ENCODE data around the gene MAPK1.

The MAPK1 gene

DNA sequence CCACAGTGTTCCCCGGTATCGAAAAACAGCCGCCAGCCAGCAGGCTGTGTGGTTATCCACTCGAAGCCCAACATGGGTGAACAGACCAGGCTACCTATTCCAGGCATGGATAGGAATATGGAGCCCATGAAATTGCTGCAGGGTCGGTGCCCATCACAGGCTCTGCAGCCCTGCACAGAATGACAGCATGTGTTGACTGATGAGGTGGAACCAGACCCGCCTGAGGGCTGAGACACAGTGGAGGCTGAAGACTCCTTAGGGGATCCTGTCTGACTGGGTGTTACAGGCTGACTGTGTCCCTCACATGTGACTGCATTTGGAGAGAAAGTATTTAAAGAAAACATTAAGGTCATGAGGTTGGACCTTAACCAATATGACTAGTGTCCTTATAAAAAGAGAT is 125.7 kb downstream of the MAPK1 start:
- Histone ChIP-seq H3K36me3 (replicated peaks; ENCODE audit: low read depth, low read length) (no peaks in the 10 kb centered on the region), H3K79me2 (ENCODE audit: low read length) (no peaks in the 10 kb centered on the region), H3K27ac (ENCODE audit: low read length) (no peak overlapping the region), H3K9me3 (ENCODE audit: insufficient read depth, low read length) (no peaks in the 10 kb centered on the region), H3K27me3 (ENCODE audit: low read depth, low read length) (no peaks in the 10 kb centered on the region), H3K4me3 (ENCODE audit: low read length) (no peak overlapping the region), H2AFZ (ENCODE audit: low read depth, low read length) (no peak overlapping the region), H3K9ac (ENCODE audit: low read length) (no peak overlapping the region), H3K4me1 (ENCODE audit: low read length) (no peaks in the 10 kb centered on the region), H3K4me2 (ENCODE audit: low read length) (no peak overlapping the region), H4K20me1 (ENCODE audit: insufficient read depth, low read length) (no peaks in the 10 kb centered on the region)
- no peak for TF ChIP-seq EZH2phosphoT487 (IDR thresholded peaks at IDR 0.05; ENCODE audit: low read depth)
- TF ChIP-seq, protein P1, sequence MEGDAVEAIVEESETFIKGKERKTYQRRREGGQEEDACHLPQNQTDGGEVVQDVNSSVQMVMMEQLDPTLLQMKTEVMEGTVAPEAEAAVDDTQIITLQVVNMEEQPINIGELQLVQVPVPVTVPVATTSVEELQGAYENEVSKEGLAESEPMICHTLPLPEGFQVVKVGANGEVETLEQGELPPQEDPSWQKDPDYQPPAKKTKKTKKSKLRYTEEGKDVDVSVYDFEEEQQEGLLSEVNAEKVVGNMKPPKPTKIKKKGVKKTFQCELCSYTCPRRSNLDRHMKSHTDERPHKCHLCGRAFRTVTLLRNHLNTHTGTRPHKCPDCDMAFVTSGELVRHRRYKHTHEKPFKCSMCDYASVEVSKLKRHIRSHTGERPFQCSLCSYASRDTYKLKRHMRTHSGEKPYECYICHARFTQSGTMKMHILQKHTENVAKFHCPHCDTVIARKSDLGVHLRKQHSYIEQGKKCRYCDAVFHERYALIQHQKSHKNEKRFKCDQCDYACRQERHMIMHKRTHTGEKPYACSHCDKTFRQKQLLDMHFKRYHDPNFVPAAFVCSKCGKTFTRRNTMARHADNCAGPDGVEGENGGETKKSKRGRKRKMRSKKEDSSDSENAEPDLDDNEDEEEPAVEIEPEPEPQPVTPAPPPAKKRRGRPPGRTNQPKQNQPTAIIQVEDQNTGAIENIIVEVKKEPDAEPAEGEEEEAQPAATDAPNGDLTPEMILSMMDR (IDR thresholded peaks at IDR 0.05; ENCODE audit: low read depth, low read length), result no peak

DNA sequence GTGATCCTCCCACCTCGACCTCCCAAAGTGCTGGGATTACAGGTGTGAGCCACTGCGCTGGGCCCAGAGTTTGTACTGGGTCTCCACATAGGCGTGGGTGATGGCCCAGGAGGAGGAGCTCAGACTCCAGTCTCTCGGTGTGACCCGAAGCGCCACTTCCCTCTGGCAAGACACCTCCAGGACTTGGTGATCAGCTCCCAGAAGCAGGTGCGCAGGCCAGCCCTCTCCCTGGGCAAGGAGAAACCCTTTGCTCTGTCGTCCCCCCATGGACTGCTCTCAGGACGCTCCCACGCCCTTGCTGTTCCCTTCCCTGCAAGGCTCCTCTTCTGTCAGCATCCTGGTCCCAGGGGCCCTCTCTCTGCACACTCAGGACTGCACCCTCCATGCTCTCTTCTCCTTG is 126.4 kb downstream of the MAPK1 start:
- H3K4me3 ChIP-seq (ENCODE audit: low read length), result no peak overlapping the region
- no peak overlapping the region for H3K9ac ChIP-seq (ENCODE audit: low read length)
- H3K27ac ChIP-seq (ENCODE audit: low read length), result no peak overlapping the region
- H3K79me2 ChIP-seq (ENCODE audit: low read length), result no peaks in the 10 kb centered on the region
- H4K20me1 ChIP-seq (ENCODE audit: insufficient read depth, low read length), result no peaks in the 10 kb centered on the region
- TF ChIP-seq EZH2phosphoT487 (IDR thresholded peaks at IDR 0.05; ENCODE audit: low read depth), result no peak
- TF ChIP-seq, protein P1 (IDR thresholded peaks at IDR 0.05; ENCODE audit: low read depth, low read length), result no peak
- H2AFZ ChIP-seq (ENCODE audit: low read depth, low read length), result no peak overlapping the region
- no peaks in the 10 kb centered on the region for H3K9me3 ChIP-seq (ENCODE audit: insufficient read depth, low read length)
- no peaks in the 10 kb centered on the region for H3K4me1 ChIP-seq (ENCODE audit: low read length)
- H3K4me2 ChIP-seq (ENCODE audit: low read length), result no peak overlapping the region
- no peaks in the 10 kb centered on the region for H3K27me3 ChIP-seq (ENCODE audit: low read depth, low read length)
- no peaks in the 10 kb centered on the region for H3K36me3 ChIP-seq (replicated peaks; ENCODE audit: low read depth, low read length)

- Histone ChIP-seq H3K4me3 (ENCODE audit: low read length) (no peak overlapping the region), H3K36me3 (replicated peaks; ENCODE audit: low read depth, low read length) (no peaks in the 10 kb centered on the region), H2AFZ (ENCODE audit: low read depth, low read length) (no peak overlapping the region), H4K20me1 (ENCODE audit: insufficient read depth, low read length) (no peaks in the 10 kb centered on the region), H3K9me3 (ENCODE audit: insufficient read depth, low read length) (no peaks in the 10 kb centered on the region), H3K9ac (ENCODE audit: low read length) (no peak overlapping the region), H3K4me1 (ENCODE audit: low read length) (no peaks in the 10 kb centered on the region), H3K4me2 (ENCODE audit: low read length) (no peak overlapping the region), H3K27ac (ENCODE audit: low read length) (no peak overlapping the region), H3K27me3 (ENCODE audit: low read depth, low read length) (no peaks in the 10 kb centered on the region), H3K79me2 (ENCODE audit: low read length) (no peaks in the 10 kb centered on the region)
- TF ChIP-seq, protein P1 (IDR thresholded peaks at IDR 0.05; ENCODE audit: low read depth, low read length), result no peak
- TF ChIP-seq EZH2phosphoT487 (IDR thresholded peaks at IDR 0.05; ENCODE audit: low read depth), result no peak
Measured at GRCh38 chr22:21739828-21740377, 127.5 kb downstream of the MAPK1 start.

GRCh38 chr22:21738966-21739365 is 128.5 kb downstream of the MAPK1 start:
- no peak overlapping the region for H3K9ac ChIP-seq (ENCODE audit: low read length)
- H3K9me3 ChIP-seq (ENCODE audit: insufficient read depth, low read length), result no peaks in the 10 kb centered on the region
- H3K27me3 ChIP-seq (ENCODE audit: low read depth, low read length), result no peaks in the 10 kb centered on the region
- H3K4me1 ChIP-seq (ENCODE audit: low read length), result peaks cover 6% of the 10 kb centered on the region
- no peaks in the 10 kb centered on the region for H3K36me3 ChIP-seq (replicated peaks; ENCODE audit: low read depth, low read length)
- no peak overlapping the region for H3K4me3 ChIP-seq (ENCODE audit: low read length)
- no peaks in the 10 kb centered on the region for H3K79me2 ChIP-seq (ENCODE audit: low read length)
- H2AFZ ChIP-seq (ENCODE audit: low read depth, low read length), result no peak overlapping the region
- no peak overlapping the region for H3K27ac ChIP-seq (ENCODE audit: low read length)
- no peaks in the 10 kb centered on the region for H4K20me1 ChIP-seq (ENCODE audit: insufficient read depth, low read length)
- TF ChIP-seq EZH2phosphoT487 (IDR thresholded peaks at IDR 0.05; ENCODE audit: low read depth), result no peak
- TF ChIP-seq, protein P1 (IDR thresholded peaks at IDR 0.05; ENCODE audit: low read depth, low read length), result no peak
- H3K4me2 ChIP-seq (ENCODE audit: low read length), result no peak overlapping the region
